Measurements from ENCODE around the gene A3GALT2. TPM values are rescaled to one million over a fixed set of nuclear protein-coding genes. Genes with fewer than 3 reads are reported as not detected.
A peak's percentile ranks its signal among the peaks of the same experiment; 100 is the strongest.

A3GALT2 gene
- total RNA-seq, 2 donors from 2014 or later, result not detected

DNA sequence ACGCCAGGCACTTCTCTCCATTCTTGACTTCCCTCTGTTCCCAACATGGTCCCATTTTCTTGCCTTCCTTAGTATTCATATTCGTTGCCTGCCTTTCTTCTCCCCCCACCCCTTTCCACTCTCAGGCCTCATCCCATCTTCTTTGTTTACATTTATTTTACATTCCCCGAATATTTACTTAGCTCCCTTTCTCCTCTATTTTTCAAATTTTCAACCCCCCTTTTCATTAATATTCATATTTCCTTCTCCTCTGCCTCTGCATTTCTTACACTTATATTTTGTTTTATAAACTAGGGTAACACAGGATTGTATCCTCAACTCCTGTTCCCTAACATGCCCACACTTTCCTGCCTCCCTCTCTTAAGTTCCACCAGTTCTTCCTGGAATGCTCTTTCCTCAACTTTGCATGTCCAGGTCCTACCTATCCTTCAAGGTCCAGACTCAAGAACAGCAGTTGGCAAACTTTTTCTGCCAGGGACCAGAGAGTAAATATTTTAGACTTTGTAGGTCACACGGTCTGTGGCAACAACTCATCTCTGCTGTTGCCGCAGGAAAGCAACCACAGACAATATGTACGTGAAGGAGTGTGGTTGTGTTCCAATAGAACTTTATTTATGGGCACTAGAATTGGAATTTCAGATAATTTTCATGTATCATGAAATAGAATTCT is 29.8 kb upstream of the A3GALT2 start:
- intact Hi-C loops (cut with DNase I), result no loop called here

DNA sequence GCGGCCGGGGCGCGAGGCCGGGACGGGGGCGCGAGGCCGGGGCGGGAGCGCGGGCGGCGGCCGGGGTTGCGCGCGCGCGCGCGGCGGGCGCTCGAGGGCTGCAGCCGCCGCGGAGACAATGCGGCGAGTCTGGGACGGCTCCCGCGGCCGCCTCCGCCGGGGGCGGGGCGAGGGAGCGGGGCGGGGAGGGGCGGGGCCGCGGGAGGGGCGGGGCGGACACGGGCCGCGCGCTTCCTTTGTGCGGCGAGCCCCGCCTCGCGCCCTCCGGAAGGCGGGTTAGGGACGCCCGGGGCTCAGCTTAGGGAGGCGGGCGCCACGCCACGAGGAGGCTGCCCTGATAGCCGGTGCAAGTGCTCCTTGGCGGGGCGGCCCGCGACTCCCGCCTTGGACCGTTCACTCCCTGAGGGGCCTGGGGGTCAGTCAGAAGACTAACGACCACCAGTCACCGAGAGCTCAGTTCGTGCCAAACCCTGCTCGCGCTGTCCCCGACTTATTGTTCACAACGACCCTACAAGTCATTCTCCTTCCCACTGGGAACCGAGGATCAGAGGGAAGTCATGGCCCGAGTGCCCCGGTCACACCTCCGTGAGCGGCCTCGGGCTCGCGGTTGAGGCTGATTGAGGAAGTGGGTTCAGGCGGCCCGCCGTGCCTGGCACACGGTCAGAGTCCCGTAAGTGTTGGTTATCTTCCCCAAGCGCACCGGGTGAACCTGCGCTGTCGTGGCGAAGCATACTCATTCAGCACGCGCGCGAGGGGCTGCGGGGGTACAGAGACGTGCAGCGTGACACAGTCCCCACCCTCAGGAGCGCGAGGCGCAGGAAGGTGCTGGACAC is 29.1 kb upstream of the A3GALT2 start:
- TF ChIP-seq, protein P1, sequence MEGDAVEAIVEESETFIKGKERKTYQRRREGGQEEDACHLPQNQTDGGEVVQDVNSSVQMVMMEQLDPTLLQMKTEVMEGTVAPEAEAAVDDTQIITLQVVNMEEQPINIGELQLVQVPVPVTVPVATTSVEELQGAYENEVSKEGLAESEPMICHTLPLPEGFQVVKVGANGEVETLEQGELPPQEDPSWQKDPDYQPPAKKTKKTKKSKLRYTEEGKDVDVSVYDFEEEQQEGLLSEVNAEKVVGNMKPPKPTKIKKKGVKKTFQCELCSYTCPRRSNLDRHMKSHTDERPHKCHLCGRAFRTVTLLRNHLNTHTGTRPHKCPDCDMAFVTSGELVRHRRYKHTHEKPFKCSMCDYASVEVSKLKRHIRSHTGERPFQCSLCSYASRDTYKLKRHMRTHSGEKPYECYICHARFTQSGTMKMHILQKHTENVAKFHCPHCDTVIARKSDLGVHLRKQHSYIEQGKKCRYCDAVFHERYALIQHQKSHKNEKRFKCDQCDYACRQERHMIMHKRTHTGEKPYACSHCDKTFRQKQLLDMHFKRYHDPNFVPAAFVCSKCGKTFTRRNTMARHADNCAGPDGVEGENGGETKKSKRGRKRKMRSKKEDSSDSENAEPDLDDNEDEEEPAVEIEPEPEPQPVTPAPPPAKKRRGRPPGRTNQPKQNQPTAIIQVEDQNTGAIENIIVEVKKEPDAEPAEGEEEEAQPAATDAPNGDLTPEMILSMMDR (IDR thresholded peaks at IDR 0.05), result no peak
- peak overlapping the region; percentile 53 for H3K4me3 ChIP-seq
- peaks cover 17% of the 10 kb centered on the region for H3K4me1 ChIP-seq
- peak overlapping the region; percentile 82 to 86 for H3K9ac ChIP-seq (ENCODE audit: low read depth in 2 of 2, low read length in 2 of 2)
- no peaks in the 10 kb centered on the region for H3K9me3 ChIP-seq
- peak overlapping the region; percentile 92 for H3K27ac ChIP-seq
- intact Hi-C loops (cut with DNase I), result no loop called here
- DNase-seq, result peak; percentile 89
- no peaks in the 10 kb centered on the region for H3K36me3 ChIP-seq
- no peaks in the 10 kb centered on the region for H3K27me3 ChIP-seq

More for the DNA sequence above, 29.8 kb upstream of the A3GALT2 start:
- Histone ChIP-seq H3K27me3 (no peaks in the 10 kb centered on the region), H3K27ac (peak overlapping the region; percentile 92), H3K4me3 (peak overlapping the region; percentile 53), H3K36me3 (no peaks in the 10 kb centered on the region), H3K4me1 (peaks cover 13% of the 10 kb centered on the region), H3K9me3 (no peaks in the 10 kb centered on the region), H3K9ac (ENCODE audit: low read depth in 2 of 2, low read length in 2 of 2) (peak overlapping the region; percentile 82 to 83)
- DNase-seq, result no peak
- TF ChIP-seq, protein P1 (IDR thresholded peaks at IDR 0.05), result no peak

DNA sequence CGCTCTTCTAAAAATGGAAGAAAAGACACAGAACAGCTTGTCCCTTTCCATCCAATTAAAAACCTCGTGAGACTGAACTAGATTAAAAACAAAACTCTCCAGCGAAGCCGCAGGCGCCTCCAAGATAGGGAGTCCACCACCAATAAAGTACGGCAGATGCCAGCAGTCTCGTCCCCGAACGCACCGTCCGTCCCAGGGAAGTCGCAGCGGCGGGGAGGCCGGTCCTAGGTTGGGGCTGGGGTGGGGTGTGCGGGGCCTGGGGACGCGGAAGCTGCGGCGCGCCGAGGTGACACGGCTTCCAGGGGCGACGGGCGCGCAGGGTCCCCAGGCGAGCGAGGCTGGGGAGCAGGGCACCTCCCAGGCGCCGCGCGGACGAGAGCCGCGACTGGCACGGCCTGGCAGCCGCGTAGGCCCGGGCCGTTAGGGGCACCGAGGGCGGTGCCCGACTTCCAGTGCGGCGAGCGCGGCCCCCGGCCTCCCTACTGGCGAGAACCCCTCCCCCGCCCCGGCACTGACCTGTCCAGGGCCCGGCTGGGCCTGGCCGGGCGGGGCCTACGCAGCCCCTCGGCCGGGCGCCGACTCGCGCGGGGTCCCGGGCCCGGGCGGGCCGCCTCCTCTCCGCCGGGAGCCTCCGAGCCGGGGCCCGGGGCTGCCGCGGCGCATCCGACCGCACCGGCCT is 28.3 kb upstream of the A3GALT2 start:
- Histone ChIP-seq H3K27me3 (no peaks in the 10 kb centered on the region), H3K9ac (ENCODE audit: low read depth in 2 of 2, low read length in 2 of 2) (peak overlapping the region; percentile 86 to 91), H3K4me1 (peaks cover 17% of the 10 kb centered on the region), H3K36me3 (no peaks in the 10 kb centered on the region), H3K27ac (peak overlapping the region; percentile 95), H3K4me3 (peak overlapping the region; percentile 66), H3K9me3 (no peaks in the 10 kb centered on the region)
- intact Hi-C loops (cut with DNase I), result no loop called here
- DNase-seq, result peak; percentile 55
- TF ChIP-seq, protein P1 (IDR thresholded peaks at IDR 0.05), result no peak

DNA sequence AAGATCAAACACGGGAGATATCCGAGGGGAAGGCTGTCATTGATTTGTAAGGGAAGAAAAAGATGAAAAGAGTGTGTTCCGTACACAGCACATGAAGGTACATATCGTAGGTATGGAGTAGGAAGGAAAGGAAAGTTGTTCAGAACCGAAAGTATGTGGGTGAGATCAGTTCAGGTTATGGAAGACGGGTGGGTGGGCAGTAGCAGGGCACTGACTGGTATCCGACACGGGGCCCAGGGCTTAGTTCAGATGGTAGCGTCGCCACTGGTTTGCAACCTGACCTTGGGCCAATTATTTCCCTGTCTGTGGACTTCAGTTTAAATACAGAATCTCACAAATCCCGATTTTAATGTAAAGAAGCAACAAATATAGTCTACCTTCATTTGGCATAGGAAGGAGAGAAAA is 27.8 kb upstream of the A3GALT2 start:
- intact Hi-C loops (cut with DNase I), result no loop called here

DNA sequence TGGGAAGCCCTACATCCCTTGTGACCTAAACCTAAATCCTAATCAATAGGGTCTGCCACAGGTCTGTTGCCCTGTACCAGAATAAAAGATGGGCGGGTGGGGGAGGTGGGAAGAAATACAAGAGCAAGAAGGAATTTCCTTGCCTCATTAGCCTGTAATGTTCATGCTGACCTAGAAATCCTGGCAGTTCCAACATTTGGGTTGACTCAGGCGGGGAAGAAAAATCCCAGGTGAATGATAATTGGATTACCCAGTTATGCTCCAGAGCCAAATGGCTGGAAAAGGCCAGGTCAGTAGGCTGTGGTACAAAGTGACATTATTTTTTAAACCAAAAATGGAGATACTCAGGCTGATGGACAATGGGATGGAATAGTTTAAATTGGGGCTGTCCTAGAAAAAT is 27.3 kb upstream of the A3GALT2 start:
- no peak for DNase-seq
- no peaks in the 10 kb centered on the region for H3K9me3 ChIP-seq

More for the DNA sequence above, 27.8 kb upstream of the A3GALT2 start:
- DNase-seq, result peak; percentile 52
- Histone ChIP-seq H3K36me3 (no peaks in the 10 kb centered on the region), H3K4me1 (peaks cover 17% of the 10 kb centered on the region), H3K9me3 (no peaks in the 10 kb centered on the region), H3K27me3 (no peaks in the 10 kb centered on the region), H3K27ac (peak overlapping the region; percentile 95), H3K4me3 (peak overlapping the region; percentile 66), H3K9ac (ENCODE audit: low read depth in 2 of 2, low read length in 2 of 2) (peak overlapping the region; percentile 86 to 91)
- TF ChIP-seq, protein P1 (IDR thresholded peaks at IDR 0.05), result no peak

More for the DNA sequence above, 27.3 kb upstream of the A3GALT2 start:
- Histone ChIP-seq H3K27me3 (no peaks in the 10 kb centered on the region), H3K4me3 (peak overlapping the region; percentile 66), H3K36me3 (no peaks in the 10 kb centered on the region), H3K4me1 (peaks cover 17% of the 10 kb centered on the region), H3K27ac (peak overlapping the region; percentile 95), H3K9ac (ENCODE audit: low read depth in 2 of 2, low read length in 2 of 2) (peak overlapping the region; percentile 86 to 91)
- TF ChIP-seq, protein P1 (IDR thresholded peaks at IDR 0.05), result no peak
- intact Hi-C loops (cut with DNase I), result no loop called here

All from colonic mucosa (tissue), 4 donors.